Measurements from ENCODE around the gene KRT86.

The KRT86 gene

GRCh38 chr12:52274521-52275120, at the start of gene KRT86:
Gene KRT86 (plus strand): TSS chr12:52274645. CDS start chr12:52301917, 27,272 bp downstream.
- no peak within 1 kb of the TSS for H3K4me3 ChIP-seq (ENCODE audit: low read length)
- peaks cover 4% of the 10 kb centered on the region for H3K27me3 ChIP-seq (ENCODE audit: insufficient read depth, low read length)
- no peak within 1 kb of the TSS for H2AFZ ChIP-seq (ENCODE audit: low read depth, low read length)
- peaks cover 3% of the 10 kb centered on the region for H3K4me1 ChIP-seq (ENCODE audit: insufficient read depth, low read length)
- no peaks in the 10 kb centered on the region for H3K9me3 ChIP-seq (ENCODE audit: low read length)
- no peaks in the 10 kb centered on the region for H3K36me3 ChIP-seq (ENCODE audit: insufficient read depth, low read length)

GRCh38 chr12:52225752-52226151, 48.7 kb upstream of the KRT86 start:
- H3K9me3 ChIP-seq (ENCODE audit: low read length): no peaks in the 10 kb centered on the region
- peaks cover 12% of the 10 kb centered on the region for H3K27me3 ChIP-seq (ENCODE audit: insufficient read depth, low read length)
- no peak overlapping the region for H2AFZ ChIP-seq (ENCODE audit: low read depth, low read length)
- no peaks in the 10 kb centered on the region for H3K36me3 ChIP-seq (ENCODE audit: insufficient read depth, low read length)
- no peak overlapping the region for H3K4me3 ChIP-seq (ENCODE audit: low read length)
- H3K4me1 ChIP-seq (ENCODE audit: insufficient read depth, low read length): no peaks in the 10 kb centered on the region

GRCh38 chr12:52226446-52226845, 48.0 kb upstream of the KRT86 start:
- H2AFZ ChIP-seq (ENCODE audit: low read depth, low read length): no peak overlapping the region
- no peaks in the 10 kb centered on the region for H3K36me3 ChIP-seq (ENCODE audit: insufficient read depth, low read length)
- peaks cover 18% of the 10 kb centered on the region for H3K27me3 ChIP-seq (ENCODE audit: insufficient read depth, low read length)
- H3K4me1 ChIP-seq (ENCODE audit: insufficient read depth, low read length): no peaks in the 10 kb centered on the region
- H3K9me3 ChIP-seq (ENCODE audit: low read length): no peaks in the 10 kb centered on the region
- no peak overlapping the region for H3K4me3 ChIP-seq (ENCODE audit: low read length)

GRCh38 chr12:52227606-52228166, 46.8 kb upstream of the KRT86 start:
- Histone ChIP-seq H3K27me3 (ENCODE audit: insufficient read depth, low read length) (peaks cover 27% of the 10 kb centered on the region), H3K36me3 (ENCODE audit: insufficient read depth, low read length) (no peaks in the 10 kb centered on the region), H3K4me1 (ENCODE audit: insufficient read depth, low read length) (no peaks in the 10 kb centered on the region), H3K4me3 (ENCODE audit: low read length) (no peak overlapping the region), H3K9me3 (ENCODE audit: low read length) (no peaks in the 10 kb centered on the region), H2AFZ (ENCODE audit: low read depth, low read length) (no peak overlapping the region)

- Histone ChIP-seq H2AFZ (ENCODE audit: low read depth, low read length) (no peak overlapping the region), H3K27me3 (ENCODE audit: insufficient read depth, low read length) (peaks cover 32% of the 10 kb centered on the region), H3K4me3 (ENCODE audit: low read length) (no peak overlapping the region), H3K9me3 (ENCODE audit: low read length) (no peaks in the 10 kb centered on the region), H3K36me3 (ENCODE audit: insufficient read depth, low read length) (no peaks in the 10 kb centered on the region), H3K4me1 (ENCODE audit: insufficient read depth, low read length) (no peaks in the 10 kb centered on the region)
These were observed 46.1 kb upstream of the KRT86 start for GRCh38 chr12:52228366-52228765.

GRCh38 chr12:52228931-52229330, 45.5 kb upstream of the KRT86 start:
- no peak overlapping the region for H2AFZ ChIP-seq (ENCODE audit: low read depth, low read length)
- H3K4me1 ChIP-seq (ENCODE audit: insufficient read depth, low read length): no peaks in the 10 kb centered on the region
- peaks cover 37% of the 10 kb centered on the region for H3K27me3 ChIP-seq (ENCODE audit: insufficient read depth, low read length)
- H3K36me3 ChIP-seq (ENCODE audit: insufficient read depth, low read length): no peaks in the 10 kb centered on the region
- H3K9me3 ChIP-seq (ENCODE audit: low read length): no peaks in the 10 kb centered on the region
- H3K4me3 ChIP-seq (ENCODE audit: low read length): no peak overlapping the region

- no peak overlapping the region for H3K4me3 ChIP-seq (ENCODE audit: low read length)
- H3K27me3 ChIP-seq (ENCODE audit: insufficient read depth, low read length): peaks cover 46% of the 10 kb centered on the region
- no peaks in the 10 kb centered on the region for H3K36me3 ChIP-seq (ENCODE audit: insufficient read depth, low read length)
- H3K9me3 ChIP-seq (ENCODE audit: low read length): no peaks in the 10 kb centered on the region
- no peak overlapping the region for H2AFZ ChIP-seq (ENCODE audit: low read depth, low read length)
- H3K4me1 ChIP-seq (ENCODE audit: insufficient read depth, low read length): no peaks in the 10 kb centered on the region
These were observed 44.6 kb upstream of the KRT86 start for GRCh38 chr12:52229836-52230343.

- Histone ChIP-seq H2AFZ (ENCODE audit: low read depth, low read length) (no peak overlapping the region), H3K36me3 (ENCODE audit: insufficient read depth, low read length) (no peaks in the 10 kb centered on the region), H3K4me1 (ENCODE audit: insufficient read depth, low read length) (no peaks in the 10 kb centered on the region), H3K4me3 (ENCODE audit: low read length) (no peak overlapping the region), H3K9me3 (ENCODE audit: low read length) (no peaks in the 10 kb centered on the region), H3K27me3 (ENCODE audit: insufficient read depth, low read length) (peaks cover 53% of the 10 kb centered on the region)
These were observed 43.8 kb upstream of the KRT86 start for GRCh38 chr12:52230364-52231281.

- H3K4me1 ChIP-seq (ENCODE audit: insufficient read depth, low read length): no peaks in the 10 kb centered on the region
- H2AFZ ChIP-seq (ENCODE audit: low read depth, low read length): no peak overlapping the region
- no peaks in the 10 kb centered on the region for H3K9me3 ChIP-seq (ENCODE audit: low read length)
- no peaks in the 10 kb centered on the region for H3K36me3 ChIP-seq (ENCODE audit: insufficient read depth, low read length)
- H3K4me3 ChIP-seq (ENCODE audit: low read length): no peak overlapping the region
- peaks cover 54% of the 10 kb centered on the region for H3K27me3 ChIP-seq (ENCODE audit: insufficient read depth, low read length)
These were observed 42.9 kb upstream of the KRT86 start for GRCh38 chr12:52231305-52232202.

- Histone ChIP-seq H3K36me3 (ENCODE audit: insufficient read depth, low read length) (no peaks in the 10 kb centered on the region), H2AFZ (ENCODE audit: low read depth, low read length) (no peak overlapping the region), H3K4me3 (ENCODE audit: low read length) (no peak overlapping the region), H3K4me1 (ENCODE audit: insufficient read depth, low read length) (no peaks in the 10 kb centered on the region), H3K9me3 (ENCODE audit: low read length) (no peaks in the 10 kb centered on the region), H3K27me3 (ENCODE audit: insufficient read depth, low read length) (peaks cover 54% of the 10 kb centered on the region)
These were observed 42.2 kb upstream of the KRT86 start for GRCh38 chr12:52232203-52232673.

GRCh38 chr12:52232674-52233461, 41.6 kb upstream of the KRT86 start, which contains the start of gene KRT7:
Gene KRT7 (plus strand): TSS chr12:52233243. CDS start chr12:52233297, 54 bp downstream.
- H3K4me1 ChIP-seq (ENCODE audit: insufficient read depth, low read length): no peaks in the 10 kb centered on the region
- H2AFZ ChIP-seq (ENCODE audit: low read depth, low read length): no peak within 1 kb of the TSS

More at GRCh38 chr12:52232674-52233461, 41.6 kb upstream of the KRT86 start, which contains the start of gene KRT7:
- H3K27me3 ChIP-seq (ENCODE audit: insufficient read depth, low read length): peaks cover 54% of the 10 kb centered on the region
- no peak within 1 kb of the TSS for H3K4me3 ChIP-seq (ENCODE audit: low read length)
- no peaks in the 10 kb centered on the region for H3K36me3 ChIP-seq (ENCODE audit: insufficient read depth, low read length)
- H3K9me3 ChIP-seq (ENCODE audit: low read length): no peaks in the 10 kb centered on the region
